ENCODE results near the gene NIF3L1. TPM values are rescaled to one million over a fixed set of nuclear protein-coding genes. Genes with fewer than 3 reads are reported as not detected.

NIF3L1 gene
- total and polyA plus RNA-seq, 2 of the 13 experiments (the other 11 are each of a cell fraction or from before 2014, with no cell fraction given), result 67.9 to 75.2 TPM

DNA sequence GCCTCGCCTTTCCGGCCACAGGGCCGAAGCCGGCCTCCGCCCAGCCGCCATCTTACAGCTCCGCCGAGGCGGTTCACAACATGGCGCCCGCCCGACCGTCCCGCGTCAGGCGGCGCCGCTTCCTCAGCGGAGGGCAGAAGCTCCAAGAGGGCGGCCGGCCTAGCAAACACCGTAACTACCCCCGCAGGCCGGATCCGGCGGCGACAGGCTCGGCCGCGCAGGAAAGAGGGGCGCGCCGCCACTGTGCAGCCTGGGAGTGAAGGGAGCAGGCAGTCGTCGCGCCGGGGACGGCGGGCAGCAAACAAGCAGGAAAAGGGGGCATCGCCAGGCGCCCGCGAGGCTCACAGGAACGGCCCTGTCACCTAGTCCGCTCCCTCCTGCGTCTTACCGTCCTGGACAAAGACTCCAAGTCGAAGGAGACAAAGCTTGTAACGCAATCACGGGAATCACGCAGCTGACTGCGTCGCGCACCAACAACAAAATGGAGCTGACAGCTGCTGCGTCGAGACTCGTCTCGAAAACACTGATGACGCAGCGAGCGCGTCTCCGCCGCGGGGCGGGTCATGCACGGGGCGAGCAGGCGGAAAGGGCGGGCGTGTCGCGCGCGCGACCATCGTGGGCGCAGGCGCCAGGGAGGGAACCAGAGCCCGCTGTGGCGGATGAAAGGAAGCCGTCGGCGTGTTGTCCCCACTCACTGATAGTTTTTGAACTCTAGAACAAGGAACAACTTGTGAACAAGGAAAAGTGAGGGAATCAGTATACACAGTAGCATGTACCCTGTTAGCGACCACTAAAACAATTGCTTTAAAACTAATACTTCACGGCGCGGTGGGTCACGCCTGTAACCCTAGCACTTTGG, 24.8 kb upstream of the NIF3L1 start, which contains the start of gene CLK1 (continued):
- TF ChIP-seq ZNF296 (CRISPR knock-in tag; conservative IDR thresholded peaks at IDR 0.05) (peak; percentile 87), ZNF12 (CRISPR knock-in tag; IDR thresholded peaks at IDR 0.05) (peak; percentile 82), POLR2A (IDR thresholded peaks at IDR 0.05; ENCODE audit: insufficient read depth in 1 of 2, low read depth in 2 of 2, low read length in 2 of 2) (peak; percentile 99 to 100), SIX4 (CRISPR knock-in tag; IDR thresholded peaks at IDR 0.05) (peak; percentile 52), HNF4A (CRISPR knock-in tag; IDR thresholded peaks at IDR 0.05) (peak; percentile 9), ISL2 (CRISPR knock-in tag; IDR thresholded peaks at IDR 0.05) (peak; percentile 82), ZNF383 (CRISPR knock-in tag; IDR thresholded peaks at IDR 0.05; ENCODE audit: borderline replicate concordance) (peak; percentile 94), ZNF101 (CRISPR knock-in tag; IDR thresholded peaks at IDR 0.05; ENCODE audit: borderline replicate concordance, low read depth) (peak; percentile 79; the same call in 1 of the 2 replicates), KMT2A (CRISPR knock-in tag; IDR thresholded peaks at IDR 0.05) (peak; percentile 95), ZMAT3 (CRISPR knock-in tag; conservative IDR thresholded peaks at IDR 0.05) (peak; percentile 88), ZNF441 (CRISPR knock-in tag; IDR thresholded peaks at IDR 0.05; ENCODE audit: borderline replicate concordance) (no peak; the same call in none of the 2 replicates), MATR3 (CRISPR knock-in tag; IDR thresholded peaks at IDR 0.05) (no peak), SP140L (CRISPR knock-in tag; IDR thresholded peaks at IDR 0.05; ENCODE audit: borderline replicate concordance) (peak; percentile 81; the same call in 1 of the 2 replicates), ZSCAN22 (CRISPR knock-in tag; IDR thresholded peaks at IDR 0.05) (peak; percentile 42; the same call in 1 of the 2 replicates), PHF5A (CRISPR knock-in tag; IDR thresholded peaks at IDR 0.05; ENCODE audit: low read depth, unreplicated experiment) (peak; percentile 83), PHF20 (CRISPR knock-in tag; IDR thresholded peaks at IDR 0.05) (peak; percentile 85)
- TF ChIP-seq, protein P1, sequence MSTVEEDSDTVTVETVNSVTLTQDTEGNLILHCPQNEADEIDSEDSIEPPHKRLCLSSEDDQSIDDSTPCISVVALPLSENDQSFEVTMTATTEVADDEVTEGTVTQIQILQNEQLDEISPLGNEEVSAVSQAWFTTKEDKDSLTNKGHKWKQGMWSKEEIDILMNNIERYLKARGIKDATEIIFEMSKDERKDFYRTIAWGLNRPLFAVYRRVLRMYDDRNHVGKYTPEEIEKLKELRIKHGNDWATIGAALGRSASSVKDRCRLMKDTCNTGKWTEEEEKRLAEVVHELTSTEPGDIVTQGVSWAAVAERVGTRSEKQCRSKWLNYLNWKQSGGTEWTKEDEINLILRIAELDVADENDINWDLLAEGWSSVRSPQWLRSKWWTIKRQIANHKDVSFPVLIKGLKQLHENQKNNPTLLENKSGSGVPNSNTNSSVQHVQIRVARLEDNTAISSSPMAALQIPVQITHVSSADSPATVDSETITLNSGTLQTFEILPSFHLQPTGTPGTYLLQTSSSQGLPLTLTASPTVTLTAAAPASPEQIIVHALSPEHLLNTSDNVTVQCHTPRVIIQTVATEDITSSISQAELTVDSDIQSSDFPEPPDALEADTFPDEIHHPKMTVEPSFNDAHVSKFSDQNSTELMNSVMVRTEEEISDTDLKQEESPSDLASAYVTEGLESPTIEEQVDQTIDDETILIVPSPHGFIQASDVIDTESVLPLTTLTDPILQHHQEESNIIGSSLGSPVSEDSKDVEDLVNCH (CRISPR knock-in tag; IDR thresholded peaks at IDR 0.05), result peak; percentile 89; the same call in 1 of the 2 replicates
- TF ChIP-seq, protein P2, sequence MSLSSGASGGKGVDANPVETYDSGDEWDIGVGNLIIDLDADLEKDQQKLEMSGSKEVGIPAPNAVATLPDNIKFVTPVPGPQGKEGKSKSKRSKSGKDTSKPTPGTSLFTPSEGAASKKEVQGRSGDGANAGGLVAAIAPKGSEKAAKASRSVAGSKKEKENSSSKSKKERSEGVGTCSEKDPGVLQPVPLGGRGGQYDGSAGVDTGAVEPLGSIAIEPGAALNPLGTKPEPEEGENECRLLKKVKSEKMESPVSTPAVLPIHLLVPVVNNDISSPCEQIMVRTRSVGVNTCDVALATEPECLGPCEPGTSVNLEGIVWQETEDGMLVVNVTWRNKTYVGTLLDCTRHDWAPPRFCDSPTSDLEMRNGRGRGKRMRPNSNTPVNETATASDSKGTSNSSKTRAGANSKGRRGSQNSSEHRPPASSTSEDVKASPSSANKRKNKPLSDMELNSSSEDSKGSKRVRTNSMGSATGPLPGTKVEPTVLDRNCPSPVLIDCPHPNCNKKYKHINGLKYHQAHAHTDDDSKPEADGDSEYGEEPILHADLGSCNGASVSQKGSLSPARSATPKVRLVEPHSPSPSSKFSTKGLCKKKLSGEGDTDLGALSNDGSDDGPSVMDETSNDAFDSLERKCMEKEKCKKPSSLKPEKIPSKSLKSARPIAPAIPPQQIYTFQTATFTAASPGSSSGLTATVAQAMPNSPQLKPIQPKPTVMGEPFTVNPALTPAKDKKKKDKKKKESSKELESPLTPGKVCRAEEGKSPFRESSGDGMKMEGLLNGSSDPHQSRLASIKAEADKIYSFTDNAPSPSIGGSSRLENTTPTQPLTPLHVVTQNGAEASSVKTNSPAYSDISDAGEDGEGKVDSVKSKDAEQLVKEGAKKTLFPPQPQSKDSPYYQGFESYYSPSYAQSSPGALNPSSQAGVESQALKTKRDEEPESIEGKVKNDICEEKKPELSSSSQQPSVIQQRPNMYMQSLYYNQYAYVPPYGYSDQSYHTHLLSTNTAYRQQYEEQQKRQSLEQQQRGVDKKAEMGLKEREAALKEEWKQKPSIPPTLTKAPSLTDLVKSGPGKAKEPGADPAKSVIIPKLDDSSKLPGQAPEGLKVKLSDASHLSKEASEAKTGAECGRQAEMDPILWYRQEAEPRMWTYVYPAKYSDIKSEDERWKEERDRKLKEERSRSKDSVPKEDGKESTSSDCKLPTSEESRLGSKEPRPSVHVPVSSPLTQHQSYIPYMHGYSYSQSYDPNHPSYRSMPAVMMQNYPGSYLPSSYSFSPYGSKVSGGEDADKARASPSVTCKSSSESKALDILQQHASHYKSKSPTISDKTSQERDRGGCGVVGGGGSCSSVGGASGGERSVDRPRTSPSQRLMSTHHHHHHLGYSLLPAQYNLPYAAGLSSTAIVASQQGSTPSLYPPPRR (CRISPR knock-in tag; IDR thresholded peaks at IDR 0.05; ENCODE audit: borderline replicate concordance), result peak; percentile 60
- TF ChIP-seq, protein P3, sequence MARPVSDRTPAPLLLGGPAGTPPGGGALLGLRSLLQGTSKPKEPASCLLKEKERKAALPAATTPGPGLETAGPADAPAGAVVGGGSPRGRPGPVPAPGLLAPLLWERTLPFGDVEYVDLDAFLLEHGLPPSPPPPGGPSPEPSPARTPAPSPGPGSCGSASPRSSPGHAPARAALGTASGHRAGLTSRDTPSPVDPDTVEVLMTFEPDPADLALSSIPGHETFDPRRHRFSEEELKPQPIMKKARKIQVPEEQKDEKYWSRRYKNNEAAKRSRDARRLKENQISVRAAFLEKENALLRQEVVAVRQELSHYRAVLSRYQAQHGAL (CRISPR knock-in tag; IDR thresholded peaks at IDR 0.05; ENCODE audit: not compliant biosample characterization), result peak; percentile 98
